K562 (cell line): ENCODE results near the gene MICU1. TPM values are rescaled to one million over a fixed set of nuclear protein-coding genes. Genes with fewer than 3 reads are reported as not detected.
A peak's percentile ranks its signal among the peaks of the same experiment; 100 is the strongest.

ENCODE experiments used
- HEY1 ChIP-seq: fragments of 250-450 bp; sonication (Bioruptor Pico); IDR thresholded peaks from 2 replicates; pipeline ENCODE4 v1.5.0; 2020; ENCODE audit warnings: mild to moderate bottlenecking, moderate library complexity, borderline replicate concordance
- JUND ChIP-seq, 2 experiments: IDR thresholded peaks; 2 replicates in 1 of 2; 3 replicates in 1 of 2; pipeline ENCODE4 v1.6.1; 2011; ENCODE audit warnings: borderline replicate concordance in 2 of 2, low read depth in 2 of 2, low read length in 2 of 2, improper control_type of control experiment in 1 of 2, missing biosample characterization in 1 of 2, missing genetic modification characterization in 1 of 2, missing genetic modification reagents in 1 of 2
- MAFF ChIP-seq: IDR thresholded peaks from 2 replicates; pipeline ENCODE4 v1.6.1; 2012; ENCODE audit warnings: low read length, improper control_type of control experiment
- NRF1 ChIP-seq, 2 experiments: fragments of 450-650 bp; IDR thresholded peaks in 1 of 2; conservative IDR thresholded peaks in 1 of 2; 2 replicates each; pipeline ENCODE4 v1.6.1; 2014; ENCODE audit warnings: mild to moderate bottlenecking in 2 of 2
- TGIF2 ChIP-seq: sonication (generic); formaldehyde crosslinking; IDR thresholded peaks from 2 replicates; pipeline ENCODE4 v1.8.1; 2022; ENCODE audit warnings: mild to moderate bottlenecking, missing genetic modification reagents, moderate library complexity
- ZNF668 ChIP-seq: fragments of 250-450 bp; sonication (Bioruptor Pico); IDR thresholded peaks from 2 replicates; pipeline ENCODE4 v1.8.0; 2022; ENCODE audit warnings: mild to moderate bottlenecking, inconsistent platforms
- polyA plus RNA-seq, 8 experiments: library from polyadenylated mRNA; depleted of rRNA in 4 of 8; stranded (reverse) in 5 of 8; unstranded in 3 of 8; fragments of >200 nt; fragmentation: Nextera tagmentation in 2 of 8; fragmentation: Illumina TruSeq in 1 of 8; extraction: Ambion mirVana in 2 of 8; extraction: Trizol in 1 of 8; gene quantifications; 2 replicates each; pipeline versions ENCODE4 v1.2.1 to v1.2.3, GENCODE V29; 2011 to 2014; ENCODE audit warnings: inconsistent platforms in 1 of 8, missing spikeins in 1 of 8
- total RNA-seq, 7 experiments: library from RNA; depleted of rRNA in 6 of 7; stranded (reverse); fragments of >200 nt in 6 of 7; fragmentation: Illumina TruSeq in 2 of 7; extraction: Trizol in 2 of 7; gene quantifications; 2 replicates each; pipeline versions ENCODE4 v1.2.1 to v1.2.3, GENCODE V29; 2011 to 2021; ENCODE audit warnings: low replicate concordance in 1 of 7
- TF ChIP-seq, protein P1 (sequence below): fragments of 250-450 bp; sonication (Bioruptor Pico); IDR thresholded peaks from 2 replicates; pipeline ENCODE4 v1.4.0; 2020
- TF ChIP-seq, protein P2 (sequence below): fragments of 250-450 bp; sonication (Bioruptor Pico); IDR thresholded peaks from 2 replicates; pipeline ENCODE4 v1.8.0; 2021; ENCODE audit warnings: moderate library complexity, mild to moderate bottlenecking, inconsistent platforms
- TF ChIP-seq, protein P3 (sequence below): fragments of 450-650 bp; formaldehyde crosslinking; IDR thresholded peaks from 2 replicates; pipeline ENCODE4 v1.4.0; 2020; ENCODE audit warnings: mild to moderate bottlenecking, mixed read lengths
- TF ChIP-seq, protein P4 (sequence below), 3 experiments: IDR thresholded peaks in 2 of 3; conservative IDR thresholded peaks in 1 of 3; 2 replicates each; pipeline ENCODE4 v1.5.1; 2011 to 2012; ENCODE audit warnings: low read length in 3 of 3, mild to moderate bottlenecking in 3 of 3, control low read depth in 2 of 3, improper control_type of control experiment in 1 of 3, inconsistent platforms in 1 of 3, low read depth in 1 of 3, mixed read lengths in 1 of 3, moderate library complexity in 1 of 3; ENCODE audit not compliant: insufficient read depth in 2 of 3

The MICU1 gene
- total and polyA plus RNA-seq, 9 of the 15 experiments (the other 6 are each of a cell fraction or from before 2014, with no cell fraction given), result 29.3 to 76.8 (median 48.4) TPM

DNA sequence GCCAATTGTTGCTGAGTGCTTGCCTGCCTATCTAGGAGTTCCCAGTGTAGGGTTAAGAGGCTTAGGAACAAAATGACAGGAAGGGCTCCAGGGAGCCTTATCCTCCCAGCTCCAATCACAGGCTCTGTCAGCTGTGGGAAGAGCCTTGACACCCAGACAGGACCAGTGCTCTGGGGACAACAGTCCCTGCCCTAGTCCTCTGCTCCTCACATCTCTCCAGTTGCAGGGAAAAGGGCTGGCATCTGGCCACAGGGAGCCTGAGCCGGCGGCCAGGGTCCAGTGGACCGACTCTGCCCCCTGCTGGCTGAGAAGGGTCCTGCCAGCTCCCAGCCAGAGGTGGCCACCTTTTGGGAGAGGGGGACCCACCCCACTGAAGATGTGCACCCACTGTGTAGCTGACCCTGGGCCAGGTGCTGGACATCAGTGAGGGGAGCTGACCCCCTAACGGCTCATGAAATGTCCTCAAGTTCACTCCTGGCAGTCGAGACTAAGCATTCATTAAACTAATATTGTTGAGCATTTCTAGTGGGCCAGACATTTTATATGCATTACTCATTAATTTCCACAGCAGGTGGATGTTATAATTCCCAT is 288.7 kb downstream of the MICU1 start (continued):
- TF ChIP-seq, protein P1, sequence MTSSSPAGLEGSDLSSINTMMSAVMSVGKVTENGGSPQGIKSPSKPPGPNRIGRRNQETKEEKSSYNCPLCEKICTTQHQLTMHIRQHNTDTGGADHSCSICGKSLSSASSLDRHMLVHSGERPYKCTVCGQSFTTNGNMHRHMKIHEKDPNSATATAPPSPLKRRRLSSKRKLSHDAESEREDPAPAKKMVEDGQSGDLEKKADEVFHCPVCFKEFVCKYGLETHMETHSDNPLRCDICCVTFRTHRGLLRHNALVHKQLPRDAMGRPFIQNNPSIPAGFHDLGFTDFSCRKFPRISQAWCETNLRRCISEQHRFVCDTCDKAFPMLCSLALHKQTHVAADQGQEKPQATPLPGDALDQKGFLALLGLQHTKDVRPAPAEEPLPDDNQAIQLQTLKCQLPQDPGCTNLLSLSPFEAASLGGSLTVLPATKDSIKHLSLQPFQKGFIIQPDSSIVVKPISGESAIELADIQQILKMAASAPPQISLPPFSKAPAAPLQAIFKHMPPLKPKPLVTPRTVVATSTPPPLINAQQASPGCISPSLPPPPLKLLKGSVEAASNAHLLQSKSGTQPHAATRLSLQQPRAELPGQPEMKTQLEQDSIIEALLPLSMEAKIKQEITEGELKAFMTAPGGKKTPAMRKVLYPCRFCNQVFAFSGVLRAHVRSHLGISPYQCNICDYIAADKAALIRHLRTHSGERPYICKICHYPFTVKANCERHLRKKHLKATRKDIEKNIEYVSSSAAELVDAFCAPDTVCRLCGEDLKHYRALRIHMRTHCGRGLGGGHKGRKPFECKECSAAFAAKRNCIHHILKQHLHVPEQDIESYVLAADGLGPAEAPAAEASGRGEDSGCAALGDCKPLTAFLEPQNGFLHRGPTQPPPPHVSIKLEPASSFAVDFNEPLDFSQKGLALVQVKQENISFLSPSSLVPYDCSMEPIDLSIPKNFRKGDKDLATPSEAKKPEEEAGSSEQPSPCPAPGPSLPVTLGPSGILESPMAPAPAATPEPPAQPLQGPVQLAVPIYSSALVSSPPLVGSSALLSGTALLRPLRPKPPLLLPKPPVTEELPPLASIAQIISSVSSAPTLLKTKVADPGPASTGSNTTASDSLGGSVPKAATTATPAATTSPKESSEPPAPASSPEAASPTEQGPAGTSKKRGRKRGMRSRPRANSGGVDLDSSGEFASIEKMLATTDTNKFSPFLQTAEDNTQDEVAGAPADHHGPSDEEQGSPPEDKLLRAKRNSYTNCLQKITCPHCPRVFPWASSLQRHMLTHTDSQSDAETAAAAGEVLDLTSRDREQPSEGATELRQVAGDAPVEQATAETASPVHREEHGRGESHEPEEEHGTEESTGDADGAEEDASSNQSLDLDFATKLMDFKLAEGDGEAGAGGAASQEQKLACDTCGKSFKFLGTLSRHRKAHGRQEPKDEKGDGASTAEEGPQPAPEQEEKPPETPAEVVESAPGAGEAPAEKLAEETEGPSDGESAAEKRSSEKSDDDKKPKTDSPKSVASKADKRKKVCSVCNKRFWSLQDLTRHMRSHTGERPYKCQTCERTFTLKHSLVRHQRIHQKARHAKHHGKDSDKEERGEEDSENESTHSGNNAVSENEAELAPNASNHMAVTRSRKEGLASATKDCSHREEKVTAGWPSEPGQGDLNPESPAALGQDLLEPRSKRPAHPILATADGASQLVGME, result 0 out of 2 replicates have a peak, but pooled peaks have one; percentile 21
- no peak for TF ChIP-seq TGIF2 (CRISPR knock-in tag)
- TF ChIP-seq NRF1 (conservative IDR thresholded peaks at IDR 0.05 in 1 of 2, IDR thresholded peaks at IDR 0.05 in 1 of 2), result no peak
- TF ChIP-seq ZNF668 (CRISPR knock-in tag), result no peak
- no peak for TF ChIP-seq HEY1 (CRISPR knock-in tag)
- no peak for TF ChIP-seq MAFF
- TF ChIP-seq, protein P2, sequence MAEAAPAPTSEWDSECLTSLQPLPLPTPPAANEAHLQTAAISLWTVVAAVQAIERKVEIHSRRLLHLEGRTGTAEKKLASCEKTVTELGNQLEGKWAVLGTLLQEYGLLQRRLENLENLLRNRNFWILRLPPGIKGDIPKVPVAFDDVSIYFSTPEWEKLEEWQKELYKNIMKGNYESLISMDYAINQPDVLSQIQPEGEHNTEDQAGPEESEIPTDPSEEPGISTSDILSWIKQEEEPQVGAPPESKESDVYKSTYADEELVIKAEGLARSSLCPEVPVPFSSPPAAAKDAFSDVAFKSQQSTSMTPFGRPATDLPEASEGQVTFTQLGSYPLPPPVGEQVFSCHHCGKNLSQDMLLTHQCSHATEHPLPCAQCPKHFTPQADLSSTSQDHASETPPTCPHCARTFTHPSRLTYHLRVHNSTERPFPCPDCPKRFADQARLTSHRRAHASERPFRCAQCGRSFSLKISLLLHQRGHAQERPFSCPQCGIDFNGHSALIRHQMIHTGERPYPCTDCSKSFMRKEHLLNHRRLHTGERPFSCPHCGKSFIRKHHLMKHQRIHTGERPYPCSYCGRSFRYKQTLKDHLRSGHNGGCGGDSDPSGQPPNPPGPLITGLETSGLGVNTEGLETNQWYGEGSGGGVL (CRISPR knock-in tag), result no peak
- TF ChIP-seq, protein P3, sequence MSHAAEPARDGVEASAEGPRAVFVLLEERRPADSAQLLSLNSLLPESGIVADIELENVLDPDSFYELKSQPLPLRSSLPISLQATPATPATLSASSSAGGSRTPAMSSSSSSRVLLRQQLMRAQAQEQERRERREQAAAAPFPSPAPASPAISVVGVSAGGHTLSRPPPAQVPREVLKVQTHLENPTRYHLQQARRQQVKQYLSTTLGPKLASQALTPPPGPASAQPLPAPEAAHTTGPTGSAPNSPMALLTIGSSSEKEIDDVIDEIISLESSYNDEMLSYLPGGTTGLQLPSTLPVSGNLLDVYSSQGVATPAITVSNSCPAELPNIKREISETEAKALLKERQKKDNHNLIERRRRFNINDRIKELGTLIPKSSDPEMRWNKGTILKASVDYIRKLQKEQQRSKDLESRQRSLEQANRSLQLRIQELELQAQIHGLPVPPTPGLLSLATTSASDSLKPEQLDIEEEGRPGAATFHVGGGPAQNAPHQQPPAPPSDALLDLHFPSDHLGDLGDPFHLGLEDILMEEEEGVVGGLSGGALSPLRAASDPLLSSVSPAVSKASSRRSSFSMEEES (CRISPR knock-in tag), result no peak
- peak; percentile 19; the same call in 1 of the 2 replicates for TF ChIP-seq JUND (IDR thresholded peaks at IDR 0.05; ENCODE audit: borderline replicate concordance, low read depth, low read length)
- no peak; the same call in 2 of the 3 replicates for TF ChIP-seq JUND (tag; IDR thresholded peaks at IDR 0.05; ENCODE audit: borderline replicate concordance, low read depth, low read length)
- TF ChIP-seq, protein P4, sequence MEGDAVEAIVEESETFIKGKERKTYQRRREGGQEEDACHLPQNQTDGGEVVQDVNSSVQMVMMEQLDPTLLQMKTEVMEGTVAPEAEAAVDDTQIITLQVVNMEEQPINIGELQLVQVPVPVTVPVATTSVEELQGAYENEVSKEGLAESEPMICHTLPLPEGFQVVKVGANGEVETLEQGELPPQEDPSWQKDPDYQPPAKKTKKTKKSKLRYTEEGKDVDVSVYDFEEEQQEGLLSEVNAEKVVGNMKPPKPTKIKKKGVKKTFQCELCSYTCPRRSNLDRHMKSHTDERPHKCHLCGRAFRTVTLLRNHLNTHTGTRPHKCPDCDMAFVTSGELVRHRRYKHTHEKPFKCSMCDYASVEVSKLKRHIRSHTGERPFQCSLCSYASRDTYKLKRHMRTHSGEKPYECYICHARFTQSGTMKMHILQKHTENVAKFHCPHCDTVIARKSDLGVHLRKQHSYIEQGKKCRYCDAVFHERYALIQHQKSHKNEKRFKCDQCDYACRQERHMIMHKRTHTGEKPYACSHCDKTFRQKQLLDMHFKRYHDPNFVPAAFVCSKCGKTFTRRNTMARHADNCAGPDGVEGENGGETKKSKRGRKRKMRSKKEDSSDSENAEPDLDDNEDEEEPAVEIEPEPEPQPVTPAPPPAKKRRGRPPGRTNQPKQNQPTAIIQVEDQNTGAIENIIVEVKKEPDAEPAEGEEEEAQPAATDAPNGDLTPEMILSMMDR (IDR thresholded peaks at IDR 0.05 in 2 of 3, conservative IDR thresholded peaks at IDR 0.05 in 1 of 3; ENCODE audit: insufficient read depth in 2 of 3, low read depth in 1 of 3, low read length in 3 of 3), result peak; percentile 91 to 99 (median 93)
